Activated naive CD4-positive, alpha-beta T cell treated with anti-CD3 and anti-CD28 coated beads, Interleukin-2, amount 50 U/mL, for 24 hours (primary cell): Measurements from ENCODE around the gene ZNF138.
A peak's percentile ranks its signal among the peaks of the same experiment; 100 is the strongest.
"Not testable (repeated sequence)": the region's sequence is repeated elsewhere in the genome, so short reads cannot be mapped to it uniquely, and the experiment has no call there.

Experiments
- H3K27ac Mint-ChIP-seq: one replicate; pipeline ENCODE4 v1.8.0; 2021; ENCODE audit warnings: mild to moderate bottlenecking, mixed read lengths
- H3K27me3 Mint-ChIP-seq: one replicate; pipeline ENCODE4 v1.8.0; 2021; ENCODE audit warnings: mixed read lengths
- H3K36me3 Mint-ChIP-seq: one replicate; pipeline ENCODE4 v1.8.0; 2021; ENCODE audit warnings: mixed read lengths
- H3K4me1 Mint-ChIP-seq: one replicate; pipeline ENCODE4 v1.8.0; 2021; ENCODE audit warnings: mixed read lengths
- H3K4me3 Mint-ChIP-seq: one replicate; pipeline ENCODE4 v1.8.0; 2021; ENCODE audit warnings: mild to moderate bottlenecking, mixed read lengths
- H3K9me3 Mint-ChIP-seq: one replicate; pipeline ENCODE4 v1.8.0; 2021; ENCODE audit warnings: mixed read lengths

Gene ZNF138

GRCh38 chr7:64794171-64794844 is at the start of gene ZNF138:
Gene ZNF138, plus strand, starts transcription at chr7:64794428. Its CDS starts 141 bp downstream, at chr7:64794569.
- no peaks in the 10 kb centered on the region for H3K27me3 Mint-ChIP-seq
- H3K9me3 Mint-ChIP-seq = no peaks in the 10 kb centered on the region
- peak within 1 kb of the TSS; percentile 97 for H3K4me3 Mint-ChIP-seq
- H3K36me3 Mint-ChIP-seq = peaks cover 10% of the 10 kb centered on the region
- H3K27ac Mint-ChIP-seq = peak within 1 kb of the TSS; percentile 94
- H3K4me1 Mint-ChIP-seq = peaks cover 35% of the 10 kb centered on the region

- Mint-ChIP-seq H3K9me3 (peaks cover 5% of the 10 kb centered on the region), H3K4me1 (no peaks in the 10 kb centered on the region), H3K36me3 (peaks cover 2% of the 10 kb centered on the region), H3K27ac (no peak overlapping the region), H3K4me3 (no peak overlapping the region), H3K27me3 (no peaks in the 10 kb centered on the region)
Observed at GRCh38 chr7:64744680-64745079, 49.5 kb upstream of the ZNF138 start.

- Mint-ChIP-seq H3K36me3 (peaks cover 5% of the 10 kb centered on the region), H3K27me3 (peaks cover 4% of the 10 kb centered on the region), H3K4me3 (no peak overlapping the region), H3K9me3 (no peaks in the 10 kb centered on the region), H3K27ac (no peak overlapping the region), H3K4me1 (no peaks in the 10 kb centered on the region)
Observed at GRCh38 chr7:64747802-64748201, 46.4 kb upstream of the ZNF138 start.

- H3K4me1 Mint-ChIP-seq = no peaks in the 10 kb centered on the region
- H3K9me3 Mint-ChIP-seq = no peaks in the 10 kb centered on the region
- H3K27ac Mint-ChIP-seq = no peak overlapping the region
- H3K36me3 Mint-ChIP-seq = peaks cover 4% of the 10 kb centered on the region
- no peak overlapping the region for H3K4me3 Mint-ChIP-seq
- peaks cover 4% of the 10 kb centered on the region for H3K27me3 Mint-ChIP-seq
Observed at GRCh38 chr7:64753032-64753431, 41.2 kb upstream of the ZNF138 start.

- Mint-ChIP-seq H3K4me1 (no peaks in the 10 kb centered on the region), H3K27me3 (peaks cover 4% of the 10 kb centered on the region), H3K27ac (no peak overlapping the region), H3K9me3 (no peaks in the 10 kb centered on the region), H3K4me3 (no peak overlapping the region), H3K36me3 (peaks cover 4% of the 10 kb centered on the region)
Observed at GRCh38 chr7:64755865-64756264, 38.4 kb upstream of the ZNF138 start.

GRCh38 chr7:64758151-64758550 is 36.1 kb upstream of the ZNF138 start:
- H3K27ac Mint-ChIP-seq = no peak overlapping the region

GRCh38 chr7:64768824-64769223 is 25.4 kb upstream of the ZNF138 start:
- no peaks in the 10 kb centered on the region for H3K27me3 Mint-ChIP-seq
- H3K4me3 Mint-ChIP-seq = no peak overlapping the region
- H3K27ac Mint-ChIP-seq = no peak overlapping the region
- no peaks in the 10 kb centered on the region for H3K4me1 Mint-ChIP-seq
- H3K36me3 Mint-ChIP-seq = no peaks in the 10 kb centered on the region
- no peaks in the 10 kb centered on the region for H3K9me3 Mint-ChIP-seq

More at GRCh38 chr7:64758151-64758550, 36.1 kb upstream of the ZNF138 start:
- no peaks in the 10 kb centered on the region for H3K27me3 Mint-ChIP-seq
- no peaks in the 10 kb centered on the region for H3K4me1 Mint-ChIP-seq
- no peaks in the 10 kb centered on the region for H3K9me3 Mint-ChIP-seq
- peaks cover under 1% of the 10 kb centered on the region for H3K36me3 Mint-ChIP-seq
- no peak overlapping the region for H3K4me3 Mint-ChIP-seq

GRCh38 chr7:64774204-64774842 is 19.9 kb upstream of the ZNF138 start:
- H3K27ac Mint-ChIP-seq = no peak overlapping the region
- H3K4me1 Mint-ChIP-seq = no peaks in the 10 kb centered on the region
- peaks cover 6% of the 10 kb centered on the region for H3K36me3 Mint-ChIP-seq

GRCh38 chr7:64775289-64775688 is 18.9 kb upstream of the ZNF138 start:
- H3K4me3 Mint-ChIP-seq = no peak overlapping the region
- peaks cover 6% of the 10 kb centered on the region for H3K36me3 Mint-ChIP-seq
- H3K4me1 Mint-ChIP-seq = no peaks in the 10 kb centered on the region
- peaks cover 5% of the 10 kb centered on the region for H3K9me3 Mint-ChIP-seq
- H3K27ac Mint-ChIP-seq = no peak overlapping the region
- H3K27me3 Mint-ChIP-seq = peaks cover 2% of the 10 kb centered on the region

More at GRCh38 chr7:64774204-64774842, 19.9 kb upstream of the ZNF138 start:
- H3K9me3 Mint-ChIP-seq = peaks cover 5% of the 10 kb centered on the region
- peaks cover 2% of the 10 kb centered on the region for H3K27me3 Mint-ChIP-seq
- no peak overlapping the region for H3K4me3 Mint-ChIP-seq

GRCh38 chr7:64784842-64785241 is 9.4 kb upstream of the ZNF138 start:
- not testable (repeated sequence) for H3K27ac Mint-ChIP-seq, H3K9me3 Mint-ChIP-seq, H3K36me3 Mint-ChIP-seq, H3K4me3 Mint-ChIP-seq, H3K27me3 Mint-ChIP-seq, H3K4me1 Mint-ChIP-seq

- no peaks in the 10 kb centered on the region for H3K9me3 Mint-ChIP-seq
- peaks cover 1% of the 10 kb centered on the region for H3K27me3 Mint-ChIP-seq
- no peaks in the 10 kb centered on the region for H3K4me1 Mint-ChIP-seq
- H3K27ac Mint-ChIP-seq = no peak overlapping the region
- no peaks in the 10 kb centered on the region for H3K36me3 Mint-ChIP-seq
- no peak overlapping the region for H3K4me3 Mint-ChIP-seq
Observed at GRCh38 chr7:64787295-64787694, 6.9 kb upstream of the ZNF138 start.

- H3K4me1 Mint-ChIP-seq = not testable (repeated sequence)
Observed at GRCh38 chr7:64789241-64789640, 5.0 kb upstream of the ZNF138 start.

GRCh38 chr7:64793106-64793755 is 997 bp upstream of the ZNF138 start:
- Mint-ChIP-seq H3K27me3 (no peaks in the 10 kb centered on the region), H3K36me3 (peaks cover 5% of the 10 kb centered on the region), H3K9me3 (no peaks in the 10 kb centered on the region), H3K4me3 (peak overlapping the region; percentile 49), H3K4me1 (peaks cover 26% of the 10 kb centered on the region), H3K27ac (peak overlapping the region; percentile 65)

More at GRCh38 chr7:64789241-64789640, 5.0 kb upstream of the ZNF138 start:
- H3K27me3 Mint-ChIP-seq, H3K9me3 Mint-ChIP-seq, H3K27ac Mint-ChIP-seq, H3K36me3 Mint-ChIP-seq, H3K4me3 Mint-ChIP-seq: not testable (repeated sequence)

- H3K4me3 Mint-ChIP-seq = peak overlapping the region; percentile 97
- H3K4me1 Mint-ChIP-seq = peaks cover 42% of the 10 kb centered on the region
- no peaks in the 10 kb centered on the region for H3K27me3 Mint-ChIP-seq
- H3K27ac Mint-ChIP-seq = peak overlapping the region; percentile 68
- H3K36me3 Mint-ChIP-seq = peaks cover 15% of the 10 kb centered on the region
- H3K9me3 Mint-ChIP-seq = no peaks in the 10 kb centered on the region
Observed at GRCh38 chr7:64795176-64795575, 948 bp downstream of the ZNF138 start.

GRCh38 chr7:64799169-64799568 is 4.9 kb downstream of the ZNF138 start:
- H3K36me3 Mint-ChIP-seq = peaks cover 42% of the 10 kb centered on the region
- H3K4me3 Mint-ChIP-seq, H3K9me3 Mint-ChIP-seq, H3K27me3 Mint-ChIP-seq, H3K27ac Mint-ChIP-seq: not testable (repeated sequence)
- H3K4me1 Mint-ChIP-seq = peaks cover 68% of the 10 kb centered on the region

GRCh38 chr7:64802699-64803098 is 8.5 kb downstream of the ZNF138 start:
- peaks cover 46% of the 10 kb centered on the region for H3K36me3 Mint-ChIP-seq
- no peaks in the 10 kb centered on the region for H3K27me3 Mint-ChIP-seq
- no peak overlapping the region for H3K27ac Mint-ChIP-seq
- H3K9me3 Mint-ChIP-seq = peaks cover 4% of the 10 kb centered on the region
- no peak overlapping the region for H3K4me3 Mint-ChIP-seq
- peaks cover 45% of the 10 kb centered on the region for H3K4me1 Mint-ChIP-seq
